Measurements from ENCODE around the gene HAT1.

HAT1 gene

GRCh38 chr2:171922230-171923022 lies at the start of gene HAT1:
TSS of gene HAT1 (plus strand) at chr2:171922461. CDS start at chr2:171922501, 40 bp downstream.
- peaks cover 11% of the 10 kb centered on the region for H3K36me3 ChIP-seq (replicated peaks; ENCODE audit: low read depth, low read length)
- H3K27ac ChIP-seq (ENCODE audit: low read length) = peak within 1 kb of the TSS; percentile 39
- H3K79me2 ChIP-seq (ENCODE audit: low read length) = peaks cover 30% of the 10 kb centered on the region
- peak within 1 kb of the TSS; percentile 71 for H3K9ac ChIP-seq (ENCODE audit: low read length)
- peak within 1 kb of the TSS; percentile 82 for H3K4me2 ChIP-seq (ENCODE audit: low read length)
- TF ChIP-seq EZH2phosphoT487 (IDR thresholded peaks at IDR 0.05; ENCODE audit: low read depth) (no peak), CTCF (IDR thresholded peaks at IDR 0.05; ENCODE audit: low read depth, low read length) (no peak)
- peaks cover 14% of the 10 kb centered on the region for H3K4me1 ChIP-seq (ENCODE audit: low read length)
- peak within 1 kb of the TSS; percentile 52; the same call in 1 of the 2 replicates for H2AFZ ChIP-seq (ENCODE audit: low read depth, low read length)
- H3K9me3 ChIP-seq (ENCODE audit: insufficient read depth, low read length) = no peaks in the 10 kb centered on the region
- no peaks in the 10 kb centered on the region for H3K27me3 ChIP-seq (ENCODE audit: low read depth, low read length)
- H4K20me1 ChIP-seq (ENCODE audit: insufficient read depth, low read length) = no peaks in the 10 kb centered on the region
- H3K4me3 ChIP-seq (ENCODE audit: low read length) = peak within 1 kb of the TSS; percentile 91

- H3K9me3 ChIP-seq (ENCODE audit: insufficient read depth, low read length) = no peaks in the 10 kb centered on the region
- H3K4me1 ChIP-seq (ENCODE audit: low read length) = no peaks in the 10 kb centered on the region
- TF ChIP-seq EZH2phosphoT487 (IDR thresholded peaks at IDR 0.05; ENCODE audit: low read depth) = no peak
- no peak for TF ChIP-seq CTCF (IDR thresholded peaks at IDR 0.05; ENCODE audit: low read depth, low read length)
- H3K36me3 ChIP-seq (replicated peaks; ENCODE audit: low read depth, low read length) = peaks cover 18% of the 10 kb centered on the region
- no peak overlapping the region for H2AFZ ChIP-seq (ENCODE audit: low read depth, low read length)
- no peak overlapping the region for H3K9ac ChIP-seq (ENCODE audit: low read length)
- no peak overlapping the region for H3K27ac ChIP-seq (ENCODE audit: low read length)
- H3K4me2 ChIP-seq (ENCODE audit: low read length) = no peak overlapping the region
- no peaks in the 10 kb centered on the region for H3K27me3 ChIP-seq (ENCODE audit: low read depth, low read length)
- H4K20me1 ChIP-seq (ENCODE audit: insufficient read depth, low read length) = peaks cover 2% of the 10 kb centered on the region; the same call in 1 of the 2 replicates
- H3K79me2 ChIP-seq (ENCODE audit: low read length) = peaks cover 33% of the 10 kb centered on the region
- no peak overlapping the region for H3K4me3 ChIP-seq (ENCODE audit: low read length)
Observed at GRCh38 chr2:171874517-171874916, 47.7 kb upstream of the HAT1 start.

GRCh38 chr2:171874963-171875362 lies 47.3 kb upstream of the HAT1 start:
- Histone ChIP-seq H3K79me2 (ENCODE audit: low read length) (peaks cover 36% of the 10 kb centered on the region), H3K27ac (ENCODE audit: low read length) (no peak overlapping the region)

More at GRCh38 chr2:171874963-171875362, 47.3 kb upstream of the HAT1 start:
- Histone ChIP-seq H3K9me3 (ENCODE audit: insufficient read depth, low read length) (no peaks in the 10 kb centered on the region), H3K9ac (ENCODE audit: low read length) (no peak overlapping the region), H3K27me3 (ENCODE audit: low read depth, low read length) (no peaks in the 10 kb centered on the region), H3K4me3 (ENCODE audit: low read length) (no peak overlapping the region), H3K4me2 (ENCODE audit: low read length) (no peak overlapping the region), H3K36me3 (replicated peaks; ENCODE audit: low read depth, low read length) (peaks cover 18% of the 10 kb centered on the region), H2AFZ (ENCODE audit: low read depth, low read length) (no peak overlapping the region), H3K4me1 (ENCODE audit: low read length) (no peaks in the 10 kb centered on the region), H4K20me1 (ENCODE audit: insufficient read depth, low read length) (peaks cover 6% of the 10 kb centered on the region; the same call in 1 of the 2 replicates)
- TF ChIP-seq CTCF (IDR thresholded peaks at IDR 0.05; ENCODE audit: low read depth, low read length) (no peak), EZH2phosphoT487 (IDR thresholded peaks at IDR 0.05; ENCODE audit: low read depth) (no peak)

All from OCI-LY3 (cell line).